Inflammatory macrophage treated with lipopolysaccharide for 1 hour (primary cell): Measurements from ENCODE around the gene ARFGAP1.
"Not testable (repeated sequence)": the region's sequence is repeated elsewhere in the genome, so short reads cannot be mapped to it uniquely, and the experiment has no call there.

Source experiments
- DNase-seq, 2 donors: peaks; one replicate each; pipeline ENCODE4 v3.0.0-alpha.2; 2020 to 2022

The ARFGAP1 gene

DNA sequence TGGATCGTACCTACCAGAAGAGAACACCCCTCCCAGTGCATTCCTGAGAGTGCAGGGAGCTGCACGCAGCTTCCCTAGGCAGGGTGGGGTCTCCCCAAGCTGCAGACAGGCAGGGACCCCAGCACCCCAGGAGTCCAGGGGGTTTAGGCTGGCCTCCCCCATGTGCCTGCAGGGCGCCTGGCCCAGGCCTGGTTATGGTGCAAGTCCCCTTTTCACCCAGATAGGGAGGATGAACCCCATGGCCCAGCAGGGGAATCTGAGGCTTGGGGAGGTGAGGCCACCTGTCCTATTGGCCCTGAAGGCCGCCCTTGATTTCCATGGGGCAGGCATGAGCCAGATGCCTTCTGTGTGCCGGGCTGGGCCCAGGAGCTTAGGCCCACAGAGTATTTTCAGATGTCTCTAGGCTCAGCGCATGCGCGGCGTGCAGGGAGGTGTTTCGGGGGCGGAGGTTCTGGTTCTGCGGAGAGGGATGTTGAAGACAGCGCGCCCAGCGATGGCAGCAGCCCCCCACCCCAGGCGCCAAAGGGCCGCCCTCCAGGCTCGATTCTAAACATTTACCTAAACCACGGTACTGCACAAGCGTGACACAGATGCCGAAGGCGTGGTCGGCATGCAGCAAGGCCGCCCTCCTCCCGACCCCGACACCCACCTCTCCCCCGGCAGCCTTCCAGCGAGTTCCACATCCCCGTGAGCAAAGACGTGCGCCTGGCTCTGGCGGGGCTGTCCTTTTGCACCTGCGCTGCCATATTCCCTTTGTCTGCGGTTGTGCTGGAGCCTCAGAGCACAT lies 49.7 kb downstream of the ARFGAP1 start:
- DNase-seq: no peak

DNA sequence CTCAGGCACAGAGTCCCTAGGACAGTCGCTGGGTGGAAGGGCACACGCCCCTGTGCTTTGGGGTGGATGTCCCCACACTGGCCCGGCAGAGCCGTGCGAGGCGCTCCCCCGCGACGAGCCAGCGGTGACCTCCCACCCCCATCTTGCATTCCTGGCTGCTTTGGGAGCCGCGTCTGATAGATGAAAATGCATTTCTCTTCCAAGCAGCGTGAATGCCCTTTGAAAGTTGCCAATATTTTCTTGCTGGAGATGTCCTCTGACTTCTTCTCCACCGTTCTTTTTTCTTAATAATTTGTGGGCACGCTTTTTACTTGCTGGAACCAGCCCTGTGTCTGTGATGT lies 50.3 kb downstream of the ARFGAP1 start:
- no peak for DNase-seq

DNA sequence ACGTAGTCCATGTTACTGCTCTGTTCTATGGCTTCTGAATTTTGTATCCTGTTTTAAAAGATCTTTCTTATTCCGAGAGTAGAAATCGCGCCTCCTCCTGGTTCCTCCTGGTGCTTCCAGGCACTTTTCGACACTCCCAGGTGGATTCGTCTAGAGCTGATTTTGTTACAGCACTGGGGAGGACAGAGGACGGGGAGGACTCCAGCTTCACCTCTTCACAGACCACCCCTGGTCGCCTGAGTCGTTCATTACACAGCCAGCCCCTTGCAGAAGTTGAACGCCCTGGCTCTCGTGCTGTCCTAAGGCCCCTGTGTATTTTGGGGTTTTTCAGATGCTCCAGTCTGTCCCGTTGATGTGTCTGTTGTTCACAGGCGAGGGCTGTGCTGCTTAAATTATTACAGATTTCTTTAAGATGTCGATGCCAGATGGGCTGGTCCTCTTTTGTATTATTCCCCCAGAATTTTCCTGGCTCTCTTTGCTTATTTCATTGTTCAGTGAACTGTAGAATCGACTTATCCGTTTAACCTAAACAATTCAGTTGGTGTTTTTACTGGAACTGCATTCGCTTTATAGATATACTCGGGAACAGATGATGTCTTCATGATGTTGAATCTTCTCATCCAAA lies 50.9 kb downstream of the ARFGAP1 start:
- no peak for DNase-seq

DNA sequence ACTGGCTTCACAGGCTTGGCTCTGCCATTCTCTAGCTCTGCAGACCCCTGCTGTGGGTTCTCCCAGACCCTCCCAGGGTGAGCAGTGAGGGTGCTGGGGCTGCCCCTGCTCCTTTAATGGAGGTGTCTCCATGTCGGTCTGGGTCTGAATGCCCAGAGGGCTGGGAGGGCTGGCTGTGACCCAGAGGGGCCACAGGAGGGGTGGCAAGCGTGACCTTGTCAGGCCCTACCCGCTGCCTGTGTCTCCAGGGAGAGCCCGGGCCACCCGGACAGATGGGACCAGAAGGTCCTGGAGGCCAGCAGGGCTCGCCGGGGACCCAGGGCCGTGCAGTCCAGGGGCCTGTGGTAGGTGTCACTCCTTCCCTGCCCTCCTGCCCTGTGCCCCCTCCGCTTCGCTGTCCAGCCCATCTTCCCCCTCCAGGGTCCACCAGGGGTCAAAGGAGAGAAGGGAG lies 52.4 kb downstream of the ARFGAP1 start:
- DNase-seq: no peak

DNA sequence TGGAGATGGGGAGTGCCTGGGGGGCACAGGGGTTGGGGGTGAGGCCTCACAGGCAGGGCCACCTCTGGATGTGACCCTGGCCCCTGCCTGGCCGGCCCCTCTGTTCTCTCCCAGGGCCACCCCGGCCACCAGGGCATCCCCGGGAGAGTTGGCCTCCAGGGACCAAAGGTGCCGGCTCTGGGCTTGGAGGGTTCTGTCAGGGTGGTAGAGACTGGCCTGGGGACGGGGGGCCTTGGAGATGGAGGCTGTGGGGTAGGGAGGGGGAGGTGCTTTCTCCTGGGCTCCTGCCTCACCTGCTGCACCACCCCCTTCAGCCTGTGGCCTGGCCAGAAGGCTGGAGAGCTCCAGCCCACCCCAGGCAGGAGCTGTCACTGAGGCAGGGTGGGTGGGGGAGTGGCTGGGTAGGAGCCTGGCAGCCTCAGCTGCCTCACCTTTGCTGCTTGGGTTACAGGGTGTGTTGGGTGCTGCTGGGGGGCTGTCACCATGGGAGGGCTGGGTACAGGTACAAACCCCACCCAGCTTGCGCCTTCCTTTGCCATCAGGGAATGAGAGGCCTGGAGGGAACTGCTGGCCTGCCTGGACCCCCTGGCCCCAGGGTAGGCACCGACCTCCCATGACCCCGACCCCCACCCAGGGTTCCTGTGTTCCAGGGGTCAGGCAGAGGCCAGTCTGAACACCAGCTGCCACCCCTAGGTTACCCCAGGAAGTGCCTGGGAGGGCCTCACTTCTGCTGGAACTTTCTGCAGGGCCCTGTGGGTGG lies 53.1 kb downstream of the ARFGAP1 start:
- no peak for DNase-seq

DNA sequence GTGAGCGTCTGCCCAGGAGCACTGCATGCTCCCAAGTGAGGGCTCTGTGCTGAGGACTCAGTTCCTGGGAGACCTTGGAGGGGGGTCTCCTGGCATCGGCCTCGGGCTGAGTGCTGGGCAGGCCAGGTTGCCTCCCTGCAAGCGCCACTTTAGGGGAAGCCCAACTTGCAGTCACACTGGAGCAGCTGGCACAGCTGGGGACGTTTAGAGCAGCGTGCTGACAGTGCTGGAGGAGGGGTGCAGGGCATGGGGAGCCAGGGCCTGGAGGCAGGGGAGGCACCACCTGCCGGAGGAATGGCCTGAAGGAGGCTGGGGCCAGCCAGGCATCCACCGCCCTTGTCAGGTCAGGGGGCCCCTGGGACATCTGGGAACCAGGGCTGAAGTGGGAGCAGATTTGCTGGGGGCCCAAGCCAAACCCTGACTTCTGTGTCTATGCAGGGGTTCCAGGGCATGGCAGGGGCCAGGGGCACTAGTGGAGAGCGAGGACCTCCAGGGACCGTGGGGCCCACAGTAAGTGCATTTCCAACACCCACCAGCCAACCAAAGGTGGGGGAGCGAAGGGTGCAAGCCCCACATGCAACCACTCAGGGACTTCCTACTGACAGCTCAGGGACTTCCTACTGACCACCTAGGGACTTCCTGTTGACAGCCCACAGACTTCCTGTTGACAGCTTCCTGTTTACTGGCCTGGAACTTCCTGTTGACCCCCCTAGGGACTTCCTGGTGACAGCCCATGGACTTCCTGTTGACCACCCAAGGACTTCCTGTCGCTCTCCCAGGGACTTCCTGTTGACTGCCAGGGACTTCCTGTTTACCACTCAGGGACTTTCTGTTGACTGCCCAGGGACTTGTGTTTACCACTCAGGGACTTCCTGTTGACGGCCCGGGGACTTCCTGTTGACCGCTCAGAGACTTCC lies 54.0 kb downstream of the ARFGAP1 start:
- DNase-seq: peak; percentile 7 to 18

DNA sequence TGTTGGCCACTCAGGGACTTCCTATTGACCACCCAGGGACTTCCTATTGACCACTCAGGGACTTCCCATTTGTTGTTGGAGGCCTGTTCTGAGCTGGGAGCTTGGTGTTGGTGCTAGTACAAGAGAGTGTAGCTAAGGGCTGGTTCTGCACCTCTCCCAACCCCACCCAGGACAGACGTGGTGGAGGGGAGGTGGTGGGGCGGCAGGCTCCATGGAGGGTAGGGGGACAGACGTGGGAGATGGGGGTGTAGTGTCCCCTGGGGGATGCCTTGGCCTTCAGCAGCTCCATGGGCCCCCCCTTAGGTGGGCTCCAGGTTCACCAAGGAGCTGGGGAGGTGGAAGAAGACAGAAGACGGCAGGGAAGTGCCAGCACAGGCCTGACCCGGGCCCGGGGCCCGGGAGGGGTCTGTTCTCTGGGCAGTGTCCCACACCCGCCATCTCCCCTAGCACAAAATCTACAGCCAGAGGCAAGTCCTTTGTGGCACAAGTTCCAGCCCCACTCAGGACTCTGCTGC lies 54.7 kb downstream of the ARFGAP1 start:
- no peak for DNase-seq

DNA sequence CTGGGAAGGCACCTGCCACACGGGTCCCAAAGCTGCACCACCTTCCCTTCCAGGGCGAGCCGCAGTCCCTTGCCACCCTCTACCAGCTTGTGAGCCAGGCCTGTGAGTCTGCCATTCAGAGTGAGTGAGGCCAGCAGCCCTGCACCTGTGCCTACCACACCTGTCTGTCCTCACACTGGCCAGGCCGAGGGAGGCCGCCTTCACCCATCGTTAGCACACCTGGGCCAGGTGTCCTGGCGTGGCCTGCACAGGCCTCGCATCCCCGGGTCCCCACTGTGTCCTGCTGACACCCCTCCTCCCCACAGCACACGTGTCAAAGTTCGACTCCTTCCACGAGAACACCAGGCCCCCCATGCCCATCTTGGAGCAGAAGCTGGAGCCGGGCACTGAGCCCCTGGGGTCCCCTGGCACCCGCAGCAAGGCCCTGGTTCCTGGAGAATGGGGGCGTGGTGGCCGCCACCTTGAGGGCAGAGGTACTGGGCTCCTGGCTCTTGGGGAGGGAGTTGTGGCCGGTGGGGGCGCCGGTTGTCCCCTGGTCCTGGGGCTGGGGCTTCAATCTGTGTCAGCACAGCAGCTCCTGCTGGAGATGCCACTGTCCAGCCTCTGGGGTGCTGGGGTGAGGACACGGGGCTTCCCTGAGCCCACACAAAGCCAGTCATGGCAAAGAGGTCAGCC lies 55.5 kb downstream of the ARFGAP1 start:
- no peak for DNase-seq

DNA sequence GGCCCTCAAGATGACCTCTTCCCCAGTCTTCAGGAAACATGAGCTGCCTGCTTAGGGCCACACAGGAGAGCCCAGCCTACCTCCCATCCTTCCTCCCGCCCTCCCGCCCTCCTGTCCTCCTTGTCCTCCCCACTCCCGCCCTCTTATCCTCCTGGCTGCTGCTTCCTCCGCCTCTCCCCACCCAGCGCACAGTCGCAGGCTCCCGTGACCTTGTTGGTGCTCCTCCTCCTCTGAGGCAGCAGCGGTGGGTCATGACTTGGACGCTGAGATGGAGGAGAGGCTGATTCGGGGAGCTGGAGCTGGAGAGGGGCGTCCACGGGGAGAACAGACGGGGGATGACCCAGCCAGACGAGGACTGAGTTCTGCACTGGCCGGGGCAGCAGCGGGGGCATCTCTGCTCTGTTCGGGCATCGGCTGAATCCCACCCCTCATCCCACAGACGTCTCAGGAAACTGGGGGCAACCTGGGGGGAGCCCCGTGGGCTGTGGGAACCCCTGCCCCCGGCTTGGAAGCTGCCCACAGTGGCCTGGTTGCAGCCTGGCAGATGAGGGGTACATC lies 56.2 kb downstream of the ARFGAP1 start:
- no peak for DNase-seq

DNA sequence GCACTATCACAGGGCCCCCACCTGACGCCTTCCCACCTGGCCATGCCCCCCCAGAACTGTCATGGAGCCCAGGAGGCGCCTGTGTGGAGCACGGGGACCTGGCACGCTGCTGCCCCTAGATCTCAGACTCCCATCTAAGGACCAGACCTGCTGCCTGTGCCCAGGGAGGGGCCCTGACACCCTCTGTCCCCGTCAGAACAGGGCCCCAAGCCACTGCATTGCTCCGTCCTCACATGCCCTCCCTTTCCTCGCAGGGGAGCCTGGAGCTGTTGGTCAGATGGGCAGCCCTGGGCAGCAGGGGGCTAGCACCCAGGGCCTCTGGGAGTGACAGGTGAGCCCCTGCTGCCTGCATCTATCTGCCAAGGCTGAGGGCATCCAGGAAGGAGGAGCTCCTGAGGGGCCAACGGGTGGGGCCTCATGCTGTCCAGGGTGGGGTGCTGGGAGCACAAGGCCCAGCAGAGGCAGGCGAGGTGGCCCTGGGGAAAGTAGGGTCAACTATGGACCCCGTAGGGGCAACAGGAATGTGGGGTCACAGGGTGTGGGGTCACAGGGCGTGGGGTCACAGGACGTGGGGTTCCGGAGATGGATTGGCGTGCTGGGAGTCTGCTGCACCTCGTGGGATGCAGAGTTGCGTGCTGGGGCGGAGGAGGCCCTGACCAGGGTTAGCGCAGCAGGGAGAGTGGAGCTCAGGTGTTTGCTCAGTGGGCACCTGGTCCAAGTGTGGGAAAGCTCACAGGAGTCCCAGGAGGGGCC lies 56.9 kb downstream of the ARFGAP1 start:
- DNase-seq: no peak

DNA sequence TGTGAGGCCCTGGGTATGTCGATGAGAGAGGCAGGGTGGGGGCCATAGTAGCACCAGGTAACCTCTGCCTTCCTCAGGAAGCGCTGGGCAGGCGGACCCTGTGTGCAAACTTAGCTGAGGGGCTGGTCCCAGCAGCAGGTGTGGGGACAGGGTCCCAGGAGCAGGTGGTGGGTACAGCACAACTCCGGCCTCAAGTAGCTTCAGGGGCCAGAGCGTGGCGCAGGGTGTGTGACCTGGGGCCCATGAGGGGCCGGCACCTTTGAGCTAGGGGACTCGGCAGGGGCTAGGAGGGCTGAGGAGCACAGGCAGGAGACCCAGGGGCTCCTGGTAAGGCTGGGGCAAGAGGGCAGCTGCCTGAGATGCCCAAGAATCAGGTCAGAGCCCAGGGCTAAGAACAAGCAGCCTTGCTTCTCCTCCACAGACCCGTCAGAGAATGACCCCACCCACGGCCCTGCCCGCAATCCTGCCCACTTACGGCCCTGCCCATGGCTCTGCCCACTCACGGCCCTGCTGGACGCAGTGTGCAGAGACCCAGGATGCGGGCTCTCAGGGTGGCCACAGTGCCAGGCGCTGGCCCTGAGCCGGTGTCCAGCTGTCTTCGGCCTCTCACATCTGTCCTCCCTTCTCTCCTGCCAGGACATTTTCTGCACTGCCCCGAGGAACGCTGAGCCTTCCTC lies 57.6 kb downstream of the ARFGAP1 start:
- DNase-seq: no peak

DNA sequence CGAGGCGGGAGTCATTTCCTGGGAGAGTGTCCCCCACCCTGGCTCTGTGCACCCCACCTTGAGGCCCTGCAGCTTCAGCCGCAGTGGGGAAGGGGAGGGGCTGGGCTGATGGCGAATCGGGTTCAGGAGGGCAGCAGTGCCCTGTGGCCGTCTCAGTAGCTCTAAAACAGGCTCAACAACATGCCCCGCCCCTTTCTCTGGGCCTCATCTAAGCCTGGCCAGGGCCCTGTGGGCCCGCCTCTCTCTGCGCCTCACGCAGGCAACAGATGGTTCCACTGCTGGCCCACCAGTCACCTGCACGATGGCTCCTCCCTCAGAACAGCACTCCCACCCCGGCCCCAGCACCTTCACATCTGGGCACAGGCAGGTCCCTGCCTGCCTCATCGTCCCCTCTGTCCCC lies 58.3 kb downstream of the ARFGAP1 start:
- no peak for DNase-seq

DNA sequence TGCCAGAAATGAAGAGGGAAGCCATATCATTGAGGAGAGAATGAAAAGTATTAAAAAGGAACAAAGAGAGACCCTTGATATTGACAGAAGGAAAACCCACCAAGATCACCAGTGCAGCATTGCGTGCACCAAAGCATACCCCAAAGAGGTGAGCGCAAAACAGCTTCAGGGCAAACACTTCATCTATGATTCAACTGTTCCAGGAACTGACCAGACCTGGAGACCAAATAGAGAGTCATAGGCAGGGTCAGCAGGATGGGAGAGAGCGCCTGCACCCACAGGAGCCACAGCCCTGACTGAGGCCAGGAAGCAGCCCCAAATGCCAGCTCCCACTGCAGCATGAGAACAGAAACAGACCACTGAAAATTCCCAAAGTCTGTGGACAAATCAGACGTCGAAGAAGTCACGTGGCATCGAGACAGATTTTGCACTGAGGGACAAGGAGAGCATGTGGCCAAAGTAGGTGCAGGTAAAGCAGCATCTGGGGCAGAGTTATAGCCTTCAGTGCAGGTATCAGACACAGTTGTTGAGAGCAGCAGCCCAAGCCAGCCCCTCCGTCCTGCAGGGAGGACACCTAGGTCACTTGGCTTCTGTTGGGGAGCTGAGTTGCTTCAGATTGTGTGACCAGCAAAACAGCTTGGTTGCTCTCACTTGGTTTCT lies 59.3 kb downstream of the ARFGAP1 start:
- no peak for DNase-seq

DNA sequence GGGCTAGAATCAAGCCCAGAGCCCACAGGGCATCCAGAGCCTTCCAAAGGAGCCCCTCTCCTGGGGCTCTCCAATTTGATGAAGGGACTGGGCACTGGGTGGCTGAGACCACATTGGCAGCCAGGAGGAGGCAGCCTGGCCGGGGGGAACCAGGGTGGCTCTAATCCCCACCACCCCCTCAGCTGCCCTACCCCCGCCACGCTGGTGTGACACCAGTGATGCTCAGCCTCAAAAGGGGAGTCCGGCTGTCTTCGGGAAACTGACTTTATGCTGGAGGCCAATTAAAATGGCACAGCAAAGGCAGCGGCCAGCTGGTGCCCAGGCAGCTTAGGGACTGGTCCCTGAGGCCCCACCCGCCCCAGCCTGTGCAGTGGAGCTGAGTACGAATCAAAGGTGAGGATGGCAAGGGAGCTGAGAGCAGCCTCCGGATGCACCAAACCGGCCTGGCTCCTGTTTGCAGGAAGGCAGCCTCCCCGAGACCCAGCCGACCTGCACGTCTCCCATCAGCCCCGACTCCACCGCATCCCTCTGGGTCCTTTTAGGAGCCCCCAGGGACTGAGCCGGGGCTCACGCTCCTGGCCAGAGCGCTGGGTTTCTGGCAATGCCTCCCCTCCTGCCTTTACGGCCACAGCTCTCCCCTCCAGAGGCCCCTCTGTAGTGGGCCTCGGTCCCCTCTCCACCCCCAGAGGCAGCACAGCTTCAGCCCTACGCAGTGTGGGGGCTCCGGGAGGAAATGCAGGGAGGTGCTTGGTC lies 60.1 kb downstream of the ARFGAP1 start:
- DNase-seq: no peak

DNA sequence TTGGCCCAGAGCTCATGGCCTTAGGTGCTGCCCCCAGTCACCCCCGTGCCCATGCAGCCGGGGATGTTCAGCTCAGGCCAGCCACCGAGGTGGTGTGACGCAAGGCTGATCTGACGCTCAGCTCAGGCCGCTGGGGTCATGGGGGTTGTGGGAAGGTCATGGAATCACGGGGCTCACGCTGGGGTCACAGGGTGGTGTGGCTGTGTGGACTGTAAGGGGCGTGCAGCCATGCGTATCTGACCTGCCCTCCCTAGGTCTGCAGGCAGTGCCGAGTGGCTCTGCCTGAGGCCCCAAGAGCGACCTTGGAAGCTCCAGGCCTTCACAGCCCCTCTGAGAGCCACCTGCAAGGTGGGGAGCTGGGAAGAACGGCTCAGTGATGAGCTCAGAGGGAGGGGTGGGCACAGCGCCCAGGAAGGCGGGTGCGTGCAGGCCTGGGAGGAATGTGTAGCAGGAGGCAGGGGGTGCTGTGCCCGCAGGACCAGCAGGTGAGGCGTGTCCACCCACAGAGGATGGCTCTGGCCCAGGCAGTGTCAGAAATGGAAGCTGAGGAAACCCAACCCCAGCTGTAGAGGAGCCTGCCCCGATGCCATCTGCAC lies 60.7 kb downstream of the ARFGAP1 start:
- DNase-seq: no peak

DNA sequence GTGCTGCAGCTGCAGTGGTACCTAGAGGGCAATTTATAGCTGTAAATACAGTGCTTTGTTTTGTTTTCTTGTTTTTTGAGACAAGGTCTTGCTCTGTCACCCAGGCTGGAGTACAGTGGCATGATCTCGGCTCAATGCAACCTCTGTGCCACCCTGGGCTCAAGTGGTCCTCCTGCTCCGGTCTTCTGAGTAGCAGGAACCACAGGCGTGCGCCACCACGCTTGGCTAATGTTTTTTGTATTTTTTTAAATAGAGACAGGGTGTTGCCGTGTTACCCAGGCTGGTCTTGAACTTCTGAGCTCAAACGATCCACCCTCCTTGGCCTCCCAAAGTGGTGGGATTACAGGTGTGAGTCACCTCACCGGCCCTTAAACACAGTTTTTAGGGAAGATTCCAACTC lies 61.7 kb downstream of the ARFGAP1 start:
- no peak for DNase-seq

DNA sequence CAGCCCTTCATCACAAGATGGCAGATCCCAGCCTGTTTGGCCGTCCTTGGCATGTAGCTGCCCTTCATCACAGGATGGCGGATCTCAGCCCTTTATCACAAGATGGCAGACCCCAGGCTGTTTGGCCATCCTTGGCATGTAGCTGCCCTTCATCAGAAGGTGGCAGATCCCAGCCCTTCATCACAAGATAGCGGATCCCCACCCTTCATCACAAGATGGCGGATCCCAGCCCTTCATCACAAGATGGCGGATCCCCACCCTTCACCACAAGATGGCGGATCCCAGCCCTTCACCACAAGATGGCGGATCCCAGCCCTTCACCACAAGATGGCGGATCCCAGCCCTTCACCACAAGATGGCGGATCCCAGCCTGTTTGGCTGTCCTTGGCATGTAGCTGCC lies 62.4 kb downstream of the ARFGAP1 start:
- not testable (repeated sequence) for DNase-seq

DNA sequence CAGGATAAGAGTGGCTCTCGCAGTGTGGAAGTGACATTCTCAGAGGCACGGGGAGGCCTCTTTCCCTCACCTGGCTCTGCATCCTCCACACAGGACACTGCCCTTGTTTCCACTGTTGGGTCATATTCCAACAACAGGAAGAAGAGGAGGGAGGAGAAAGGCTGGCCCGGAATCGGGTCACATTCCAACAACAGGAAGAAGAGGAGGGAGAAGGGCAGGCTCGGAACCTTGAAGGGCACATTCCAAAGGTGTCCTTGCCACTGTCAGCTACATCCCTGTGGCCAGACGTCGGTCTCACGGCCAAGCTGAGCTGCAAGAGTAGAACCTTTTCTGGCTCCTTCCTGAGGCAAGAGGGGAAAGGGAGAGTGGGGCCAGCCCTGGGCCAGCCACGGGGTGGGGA lies 63.1 kb downstream of the ARFGAP1 start:
- DNase-seq: no peak
